Central memory CD8-positive, alpha-beta T cell (primary cell): ENCODE data around the gene FSTL5.

Experiments
- ATAC-seq: fragments of 150-1000 bp; cut with Tn5 transposase; replicated peaks from 2 replicates; pipeline ENCODE4 v1.10.0; 2022; ENCODE audit warnings: mild to moderate bottlenecking, moderate FRiP score, moderate number of reproducible peaks; ENCODE audit not compliant: poor library complexity, severe bottlenecking; ENCODE audit errors: extremely low read depth
- DNase-seq, 2 donors: peaks; one replicate each; pipeline ENCODE4 v3.0.0; 2021; ENCODE audit warnings: low spot score in 2 of 2
- H3K27ac Mint-ChIP-seq: one replicate; pipeline ENCODE4 v1.8.0; 2022; ENCODE audit warnings: low read depth, mild to moderate bottlenecking, moderate library complexity, mixed read lengths
- H3K27me3 Mint-ChIP-seq: one replicate; pipeline ENCODE4 v1.8.0; 2022; ENCODE audit warnings: mixed read lengths
- H3K36me3 Mint-ChIP-seq: one replicate; pipeline ENCODE4 v1.8.0; 2022; ENCODE audit warnings: mild to moderate bottlenecking, moderate library complexity, mixed read lengths; ENCODE audit not compliant: insufficient read depth
- H3K4me1 Mint-ChIP-seq: one replicate; pipeline ENCODE4 v1.8.0; 2022; ENCODE audit warnings: mixed read lengths
- H3K4me3 Mint-ChIP-seq: one replicate; pipeline ENCODE4 v1.8.0; 2022; ENCODE audit warnings: mild to moderate bottlenecking, moderate library complexity, mixed read lengths
- H3K9me3 Mint-ChIP-seq: one replicate; pipeline ENCODE4 v1.8.0; 2022; ENCODE audit warnings: mixed read lengths

The FSTL5 gene

GRCh38 chr4:161642708-161643107 is 521.1 kb downstream of the FSTL5 start:
- no peaks in the 10 kb centered on the region for H3K27me3 Mint-ChIP-seq
- H3K36me3 Mint-ChIP-seq = no peaks in the 10 kb centered on the region
- DNase-seq = no peak
- H3K9me3 Mint-ChIP-seq = peaks cover 13% of the 10 kb centered on the region
- H3K4me1 Mint-ChIP-seq = no peaks in the 10 kb centered on the region
- no peak overlapping the region for H3K27ac Mint-ChIP-seq
- ATAC-seq = no peak
- no peak overlapping the region for H3K4me3 Mint-ChIP-seq

GRCh38 chr4:161629694-161630441 is 533.9 kb downstream of the FSTL5 start:
- H3K4me1 Mint-ChIP-seq = no peaks in the 10 kb centered on the region
- H3K27ac Mint-ChIP-seq = no peak overlapping the region
- no peak overlapping the region for H3K4me3 Mint-ChIP-seq
- H3K9me3 Mint-ChIP-seq = peaks cover 6% of the 10 kb centered on the region
- DNase-seq (no peak), ATAC-seq (no peak)
- no peaks in the 10 kb centered on the region for H3K27me3 Mint-ChIP-seq
- no peaks in the 10 kb centered on the region for H3K36me3 Mint-ChIP-seq

DNA sequence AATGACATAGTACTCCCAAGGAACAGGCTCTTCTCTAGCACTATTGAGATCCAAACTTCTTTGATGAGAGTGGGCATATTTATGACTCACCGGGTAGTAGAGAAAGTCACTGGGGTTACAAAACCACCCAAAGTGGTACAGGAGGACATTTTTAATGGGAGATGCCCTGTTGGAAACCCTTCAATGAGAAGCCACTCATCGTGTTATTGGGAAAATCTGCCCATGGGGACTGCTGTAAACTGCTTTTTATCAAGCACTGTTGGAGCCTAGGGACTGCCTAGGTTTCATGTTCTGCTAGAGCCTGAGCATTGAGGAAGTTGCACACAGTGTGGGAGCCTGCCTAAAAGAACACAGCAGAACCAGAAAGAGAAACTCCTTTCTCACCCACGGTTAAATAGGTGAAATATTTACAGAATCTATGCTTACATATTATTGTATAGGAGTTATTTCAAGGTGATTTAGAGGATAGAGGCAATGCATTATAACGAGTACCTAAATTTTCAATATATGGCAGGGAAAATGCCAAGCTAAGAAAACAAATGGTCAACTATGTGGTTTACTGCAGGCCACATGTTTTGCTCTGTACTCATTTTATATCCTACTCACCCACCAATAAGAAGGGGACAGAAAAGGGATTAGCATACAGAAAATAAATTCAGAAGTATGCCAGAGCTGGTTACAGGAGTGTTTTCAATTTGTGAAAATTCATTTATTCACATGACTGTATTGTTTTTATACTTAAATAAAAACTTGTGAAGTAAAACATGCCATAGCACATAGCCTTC is 559.1 kb downstream of the FSTL5 start:
- Mint-ChIP-seq H3K4me3 (no peak overlapping the region), H3K9me3 (peaks cover 7% of the 10 kb centered on the region), H3K27me3 (no peaks in the 10 kb centered on the region), H3K27ac (no peak overlapping the region), H3K4me1 (no peaks in the 10 kb centered on the region), H3K36me3 (no peaks in the 10 kb centered on the region)
- DNase-seq (no peak), ATAC-seq (no peak)

- no peaks in the 10 kb centered on the region for H3K36me3 Mint-ChIP-seq
- H3K9me3 Mint-ChIP-seq = peaks cover 13% of the 10 kb centered on the region
- H3K4me3 Mint-ChIP-seq = no peak overlapping the region
- H3K27ac Mint-ChIP-seq = no peak overlapping the region
- no peaks in the 10 kb centered on the region for H3K27me3 Mint-ChIP-seq
- DNase-seq = no peak
- ATAC-seq = no peak
- no peaks in the 10 kb centered on the region for H3K4me1 Mint-ChIP-seq
Observed at GRCh38 chr4:161601011-161601410, 562.8 kb downstream of the FSTL5 start.

GRCh38 chr4:161595230-161595771 is 568.5 kb downstream of the FSTL5 start:
- no peaks in the 10 kb centered on the region for H3K27me3 Mint-ChIP-seq
- no peak for DNase-seq
- no peak overlapping the region for H3K27ac Mint-ChIP-seq
- H3K4me3 Mint-ChIP-seq = no peak overlapping the region
- ATAC-seq = no peak
- H3K9me3 Mint-ChIP-seq = peaks cover 16% of the 10 kb centered on the region
- H3K4me1 Mint-ChIP-seq = no peaks in the 10 kb centered on the region
- H3K36me3 Mint-ChIP-seq = no peaks in the 10 kb centered on the region

DNA sequence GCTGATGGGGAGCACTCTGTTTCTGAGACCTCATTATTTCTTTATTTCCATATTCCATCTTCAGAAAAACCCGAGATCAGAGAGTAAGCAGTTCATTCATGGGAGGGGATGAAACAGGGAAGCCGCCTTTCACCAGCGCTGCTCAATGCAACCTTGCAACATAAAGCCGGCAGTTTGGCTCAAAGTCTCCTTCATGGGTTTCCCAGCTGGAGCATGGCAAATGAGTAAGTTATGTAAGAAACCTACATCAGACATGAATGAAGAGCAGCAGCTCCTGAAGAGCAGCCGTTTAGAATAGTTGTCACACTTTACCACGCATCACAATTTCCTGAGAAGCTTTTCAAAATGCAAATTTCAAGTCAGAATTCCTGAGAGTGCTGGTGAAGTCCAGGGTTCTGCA is 578.8 kb downstream of the FSTL5 start:
- no peaks in the 10 kb centered on the region for H3K4me1 Mint-ChIP-seq
- DNase-seq (no peak), ATAC-seq (no peak)
- H3K9me3 Mint-ChIP-seq = peaks cover 23% of the 10 kb centered on the region
- no peak overlapping the region for H3K4me3 Mint-ChIP-seq
- no peaks in the 10 kb centered on the region for H3K36me3 Mint-ChIP-seq
- H3K27me3 Mint-ChIP-seq = no peaks in the 10 kb centered on the region
- H3K27ac Mint-ChIP-seq = no peak overlapping the region

- Mint-ChIP-seq H3K36me3 (no peaks in the 10 kb centered on the region), H3K4me3 (no peak overlapping the region), H3K27ac (no peak overlapping the region), H3K4me1 (no peaks in the 10 kb centered on the region), H3K27me3 (no peaks in the 10 kb centered on the region), H3K9me3 (peaks cover 23% of the 10 kb centered on the region)
- DNase-seq = no peak
- no peak for ATAC-seq
Observed at GRCh38 chr4:161583549-161583948, 580.3 kb downstream of the FSTL5 start.

GRCh38 chr4:161581262-161582230 is 582.3 kb downstream of the FSTL5 start:
- DNase-seq (no peak), ATAC-seq (no peak)
- Mint-ChIP-seq H3K27me3 (no peaks in the 10 kb centered on the region), H3K4me1 (no peaks in the 10 kb centered on the region), H3K4me3 (no peak overlapping the region), H3K9me3 (peaks cover 34% of the 10 kb centered on the region), H3K27ac (no peak overlapping the region), H3K36me3 (no peaks in the 10 kb centered on the region)

DNA sequence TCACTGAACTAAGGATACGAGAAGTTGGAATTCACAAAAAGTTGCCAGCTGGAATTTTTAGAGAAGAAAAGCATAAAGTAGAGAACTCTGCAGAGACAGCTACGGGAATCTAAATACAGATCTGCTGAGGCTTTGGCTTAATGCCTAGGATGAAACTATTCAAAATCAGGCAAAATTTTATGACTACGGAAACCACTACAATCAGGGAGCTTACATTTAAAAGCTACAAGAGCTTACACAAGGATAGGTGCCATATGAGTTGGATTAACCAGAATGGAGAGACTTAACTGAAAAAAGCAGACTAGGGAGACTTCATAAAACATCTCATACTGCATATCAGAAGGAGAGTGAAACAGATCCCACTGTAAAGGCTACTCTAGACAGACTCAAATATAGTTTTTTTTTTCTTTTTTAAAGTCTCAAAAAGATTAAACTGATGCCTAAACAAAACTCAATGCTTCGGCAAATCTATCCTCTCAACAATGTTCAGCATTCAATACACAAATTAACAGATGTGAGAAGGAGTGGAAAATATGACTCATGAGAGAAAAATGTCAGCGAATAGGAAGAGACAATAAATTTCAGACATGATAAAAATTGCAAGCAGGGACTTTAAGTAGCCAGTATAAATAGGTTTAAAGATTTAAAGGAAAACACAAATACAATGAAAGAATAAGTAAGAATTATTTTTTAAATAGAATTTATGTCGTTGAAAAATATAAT is 586.1 kb downstream of the FSTL5 start:
- ATAC-seq (no peak), DNase-seq (no peak)
- peaks cover 14% of the 10 kb centered on the region for H3K9me3 Mint-ChIP-seq
- no peak overlapping the region for H3K4me3 Mint-ChIP-seq
- H3K27me3 Mint-ChIP-seq = no peaks in the 10 kb centered on the region
- H3K27ac Mint-ChIP-seq = no peak overlapping the region
- no peaks in the 10 kb centered on the region for H3K4me1 Mint-ChIP-seq
- H3K36me3 Mint-ChIP-seq = no peaks in the 10 kb centered on the region

DNA sequence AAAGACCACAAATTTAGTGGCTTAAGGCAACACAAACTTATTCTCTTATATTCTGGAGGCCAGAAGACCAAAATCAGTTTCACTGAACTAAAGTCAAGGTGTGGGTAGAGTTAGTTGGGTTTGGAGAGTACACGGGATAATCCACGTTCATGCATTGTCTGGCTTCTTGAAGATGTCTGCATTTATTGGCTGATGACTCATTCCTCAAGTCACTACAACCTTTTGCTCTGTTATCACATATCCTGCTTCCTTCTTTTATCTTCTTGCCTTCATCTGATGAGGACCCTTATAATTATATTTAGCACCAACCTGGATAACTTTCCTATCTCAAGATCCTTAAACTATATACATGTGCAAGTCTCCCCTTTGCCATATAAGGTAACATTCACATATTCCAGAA is 590.0 kb downstream of the FSTL5 start:
- Mint-ChIP-seq H3K4me3 (no peak overlapping the region), H3K36me3 (no peaks in the 10 kb centered on the region), H3K27ac (no peak overlapping the region), H3K9me3 (peaks cover 33% of the 10 kb centered on the region), H3K27me3 (no peaks in the 10 kb centered on the region), H3K4me1 (no peaks in the 10 kb centered on the region)
- DNase-seq (no peak), ATAC-seq (no peak)

GRCh38 chr4:161564230-161564834 is 599.5 kb downstream of the FSTL5 start:
- DNase-seq (no peak), ATAC-seq (no peak)
- peaks cover 16% of the 10 kb centered on the region for H3K9me3 Mint-ChIP-seq
- no peaks in the 10 kb centered on the region for H3K36me3 Mint-ChIP-seq
- H3K27me3 Mint-ChIP-seq = no peaks in the 10 kb centered on the region
- no peak overlapping the region for H3K4me3 Mint-ChIP-seq
- no peaks in the 10 kb centered on the region for H3K4me1 Mint-ChIP-seq
- no peak overlapping the region for H3K27ac Mint-ChIP-seq
